Cerebellar nuclear complex (tissue), 1 donor: ENCODE measurements around the gene HHEX.
"Not testable (repeated sequence)": the region's sequence is repeated elsewhere in the genome, so short reads cannot be mapped to it uniquely, and the experiment has no call there.

Source experiments
- DNase-seq, 2 experiments: peaks; one replicate each; lab custom pipeline; 2025; lab: John Stamatoyannopoulos, UW

HHEX gene

DNA sequence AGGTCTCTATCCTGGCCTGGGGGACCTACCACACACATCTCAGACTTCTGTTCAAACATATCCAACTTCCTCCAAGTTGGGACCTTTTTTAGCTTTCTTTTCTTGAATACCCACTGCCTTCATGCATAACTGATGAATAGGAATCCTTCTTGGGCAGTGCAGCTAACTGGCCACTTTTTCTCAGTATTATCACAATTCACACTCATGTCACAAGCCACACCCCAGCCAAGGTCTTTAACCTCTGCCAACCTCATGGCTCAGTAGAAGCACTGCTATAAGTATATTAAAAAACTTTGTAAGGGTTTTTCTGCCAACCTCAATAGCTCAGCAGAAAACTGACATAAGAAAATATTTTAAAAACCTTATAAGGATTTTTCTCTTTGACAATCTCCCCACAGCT is 44.5 kb downstream of the HHEX start:
- DNase-seq, result no peak

DNA sequence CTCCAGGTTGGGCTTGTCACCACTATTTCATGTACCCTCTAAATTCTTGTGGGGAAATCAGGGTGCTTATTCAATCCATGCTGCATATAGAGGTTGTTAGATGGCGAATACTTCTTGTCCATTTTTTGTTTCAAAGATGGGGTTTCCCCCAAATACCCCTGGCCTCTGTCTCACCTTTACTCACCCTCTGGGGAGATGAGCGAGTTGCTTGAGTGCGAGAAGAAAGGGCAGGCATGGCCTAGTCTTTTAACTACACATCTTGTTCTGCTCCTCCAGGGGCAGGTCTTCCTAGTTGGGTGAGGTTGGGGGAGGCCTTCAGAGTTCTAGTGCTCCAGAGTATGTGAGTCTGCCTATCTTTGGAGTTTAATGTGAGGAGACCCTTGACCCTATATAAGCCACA is 46.2 kb downstream of the HHEX start:
- DNase-seq, result no peak

DNA sequence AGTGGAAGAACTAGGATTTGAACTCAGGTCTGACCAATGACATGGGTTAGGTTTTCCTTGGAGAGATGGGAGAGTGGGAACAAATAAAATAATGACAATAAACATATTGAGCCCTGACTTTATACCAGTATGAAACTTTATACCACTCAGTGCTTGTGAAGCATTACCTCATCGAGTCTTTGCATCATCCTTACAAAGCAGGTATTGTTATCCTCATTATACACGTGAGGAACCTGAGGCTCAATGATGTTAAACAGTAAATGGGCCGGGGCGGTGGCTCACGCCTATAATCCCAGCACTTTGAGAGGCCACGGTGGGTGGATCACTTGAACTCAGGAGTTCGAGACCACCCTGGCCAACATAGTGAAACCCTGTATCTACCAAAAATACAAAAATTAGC is 47.7 kb downstream of the HHEX start:
- no peak for DNase-seq

DNA sequence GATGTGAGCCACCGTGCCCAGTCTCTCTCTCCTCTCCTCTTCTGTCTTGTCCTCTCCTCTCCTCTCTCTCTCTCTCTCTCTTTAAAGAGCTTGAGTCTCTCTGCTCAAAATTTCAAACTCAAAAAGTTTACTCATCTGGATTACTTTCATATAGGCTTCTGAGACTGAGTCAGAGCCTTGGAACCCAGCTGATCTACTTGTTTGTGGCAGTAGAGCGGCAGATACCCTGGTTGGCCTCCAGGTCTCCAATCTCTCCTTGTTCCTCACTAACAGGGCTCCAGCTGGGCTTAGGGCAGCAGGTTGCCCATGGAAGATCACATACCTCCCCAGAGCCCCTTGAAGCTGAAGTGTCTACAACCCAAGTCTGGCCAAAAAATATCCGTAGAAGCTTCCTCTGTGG is 51.0 kb downstream of the HHEX start:
- DNase-seq, result no peak

DNA sequence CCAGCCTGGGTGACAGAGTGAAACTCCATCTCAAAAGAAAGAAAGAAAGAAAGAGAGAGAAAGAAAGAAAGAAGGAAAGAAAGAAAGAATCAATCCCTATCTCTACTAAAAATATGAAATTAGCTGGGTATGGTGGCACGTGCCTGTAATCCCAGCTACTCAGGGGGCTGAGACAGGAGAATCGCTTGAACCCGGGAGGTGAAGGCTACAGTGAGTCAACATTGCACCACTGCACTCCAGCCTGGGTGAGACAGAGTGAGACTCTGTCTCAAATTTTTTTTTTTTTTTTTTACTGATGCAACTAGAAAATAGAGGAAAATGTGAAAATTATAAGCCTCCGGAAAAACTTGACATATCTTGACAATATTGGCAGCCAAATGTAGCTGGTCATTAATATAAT is 52.0 kb downstream of the HHEX start:
- DNase-seq, result not testable (repeated sequence)

DNA sequence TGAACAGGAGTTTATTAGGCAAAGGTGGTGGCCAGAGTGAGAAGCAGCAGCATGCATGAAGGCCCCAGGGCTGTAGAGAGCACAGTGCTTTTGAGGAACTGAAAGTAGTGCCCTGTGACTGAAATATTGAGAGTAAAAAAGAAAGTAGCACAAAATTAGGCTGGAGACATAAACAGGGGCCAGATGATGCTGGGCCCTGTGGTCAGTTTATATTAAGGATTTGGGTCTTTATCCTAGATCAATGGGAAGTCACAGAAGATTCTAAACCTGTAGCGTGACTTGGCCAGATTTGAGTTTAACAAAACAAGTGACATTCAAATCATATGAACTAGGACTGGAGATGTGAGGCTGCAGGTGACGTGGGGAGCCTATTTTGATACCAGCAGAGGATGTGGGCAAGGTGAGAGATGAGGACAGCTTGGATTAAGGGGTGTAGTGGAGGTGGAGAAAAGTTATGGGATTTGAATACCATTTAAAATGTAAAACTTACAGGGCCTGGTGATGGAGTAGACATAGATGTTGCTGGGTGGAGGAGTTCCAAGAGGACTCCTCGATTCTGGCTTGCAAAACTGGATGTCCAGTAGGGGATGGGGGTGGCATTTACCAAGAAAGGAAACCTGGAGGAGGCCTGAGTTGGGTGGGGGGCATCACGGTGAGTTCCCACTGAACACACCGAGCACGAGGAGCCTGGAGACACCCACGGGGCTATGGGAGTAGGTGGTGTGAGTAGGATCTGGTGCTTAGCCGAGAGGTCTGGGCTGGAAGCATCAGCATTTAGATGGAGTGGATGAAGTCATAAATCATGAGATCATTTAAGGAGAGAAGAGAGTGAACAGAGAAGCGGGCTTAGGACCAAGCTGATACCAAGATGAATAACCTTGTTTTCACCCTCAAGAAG is 52.8 kb downstream of the HHEX start:
- DNase-seq, result no peak
